Activated naive CD4-positive, alpha-beta T cell treated with anti-CD3 and anti-CD28 coated beads for 36 hours (primary cell): ENCODE results near the gene PGM5. TPM values are rescaled to one million over a fixed set of nuclear protein-coding genes. Genes with fewer than 3 reads are reported as not detected.

Source experiments
- CTCF ChIA-PET: fragments of 350-600 bp; sonication (Branson Sonifier 250); formaldehyde crosslinking; loops from one replicate; lab custom pipeline; 2021; ENCODE audit warnings: antibody characterized with exemption; lab: Charles Lee
- DNase-seq: peaks from one replicate; pipeline ENCODE4 v3.0.0-alpha.2; 2020
- H3K27ac Mint-ChIP-seq: one replicate; pipeline ENCODE4 v1.8.0; 2021; ENCODE audit warnings: mild to moderate bottlenecking, mixed read lengths
- H3K27me3 Mint-ChIP-seq: one replicate; pipeline ENCODE4 v1.8.0; 2021; ENCODE audit warnings: low read depth, mixed read lengths
- H3K36me3 Mint-ChIP-seq: one replicate; pipeline ENCODE4 v1.8.0; 2021; ENCODE audit warnings: low read depth, mixed read lengths
- H3K4me1 Mint-ChIP-seq: one replicate; pipeline ENCODE4 v1.8.0; 2021; ENCODE audit warnings: low read depth, mixed read lengths
- H3K4me3 Mint-ChIP-seq: one replicate; pipeline ENCODE4 v1.8.0; 2021; ENCODE audit warnings: mild to moderate bottlenecking, moderate library complexity, mixed read lengths
- H3K9me3 Mint-ChIP-seq: one replicate; pipeline ENCODE4 v1.8.0; 2021; ENCODE audit warnings: mixed read lengths
- intact Hi-C: fragments of 100-400 bp; cut with micrococcal nuclease; formaldehyde crosslinking; loops from one replicate; pipeline ENCODE4 v1.15.1; 2023
- total RNA-seq, 2 experiments: library from RNA; stranded (reverse); gene quantifications; one replicate each; pipeline ENCODE4 v1.2.3, GENCODE V29; 2021

Gene PGM5
- total RNA-seq, 2 experiments from 2014 or later = not detected

GRCh38 chr9:68555437-68556150, 199.2 kb downstream of the PGM5 start:
- intact Hi-C loops = loop anchor here (10.0 kb wide), 1 partner anchor 201 kb away; the partner anchor contains the start of gene PGM5
- no peak for DNase-seq
- no peaks in the 10 kb centered on the region for H3K9me3 Mint-ChIP-seq
- no peaks in the 10 kb centered on the region for H3K36me3 Mint-ChIP-seq
- H3K4me1 Mint-ChIP-seq = peaks cover 8% of the 10 kb centered on the region
- peaks cover 11% of the 10 kb centered on the region for H3K27me3 Mint-ChIP-seq
- no peak overlapping the region for H3K27ac Mint-ChIP-seq
- H3K4me3 Mint-ChIP-seq = no peak overlapping the region
- CTCF ChIA-PET = interaction anchor here (1.5 kb wide), 1 partner anchor 13 kb away, joined by 4 read pairs; no protein-coding TSS in a partner anchor

GRCh38 chr9:68558545-68558944, 202.1 kb downstream of the PGM5 start:
- peaks cover 8% of the 10 kb centered on the region for H3K4me1 Mint-ChIP-seq
- intact Hi-C loops = loop anchor here (10.0 kb wide), 1 partner anchor 204 kb away; the partner anchor contains the start of gene PGM5

GRCh38 chr9:68560071-68560844, 203.8 kb downstream of the PGM5 start:
- Mint-ChIP-seq H3K4me1 (peaks cover 8% of the 10 kb centered on the region), H3K27me3 (peaks cover 28% of the 10 kb centered on the region), H3K9me3 (no peaks in the 10 kb centered on the region), H3K4me3 (no peak overlapping the region), H3K36me3 (no peaks in the 10 kb centered on the region), H3K27ac (no peak overlapping the region)
- intact Hi-C loops = no loop called here
- CTCF ChIA-PET = interaction anchor here (0.5 to 2.3 kb wide), 19 partner anchors 8 to 439 kb away, joined by 3 to 16 read pairs (median 4); partner anchors contain the start of gene TMEM252
- peak; percentile 76 for DNase-seq

More at GRCh38 chr9:68558545-68558944, 202.1 kb downstream of the PGM5 start:
- Mint-ChIP-seq H3K9me3 (no peaks in the 10 kb centered on the region), H3K27ac (no peak overlapping the region), H3K4me3 (no peak overlapping the region), H3K36me3 (no peaks in the 10 kb centered on the region), H3K27me3 (peaks cover 27% of the 10 kb centered on the region)
- CTCF ChIA-PET = interaction anchor here (1.3 to 2.3 kb wide), 3 partner anchors 9 to 441 kb away, joined by 3 to 16 read pairs (median 10); no protein-coding TSS in a partner anchor
- no peak for DNase-seq

GRCh38 chr9:68562461-68562860, 206.1 kb downstream of the PGM5 start:
- Mint-ChIP-seq H3K4me3 (no peak overlapping the region), H3K27me3 (peaks cover 26% of the 10 kb centered on the region), H3K4me1 (peaks cover 8% of the 10 kb centered on the region), H3K36me3 (no peaks in the 10 kb centered on the region), H3K27ac (no peak overlapping the region), H3K9me3 (no peaks in the 10 kb centered on the region)
- DNase-seq = no peak
- CTCF ChIA-PET = no interaction called here
- intact Hi-C loops = no loop called here

GRCh38 chr9:68567565-68567964, 211.2 kb downstream of the PGM5 start:
- Mint-ChIP-seq H3K36me3 (no peaks in the 10 kb centered on the region), H3K27me3 (peaks cover 30% of the 10 kb centered on the region), H3K4me1 (no peaks in the 10 kb centered on the region), H3K4me3 (no peak overlapping the region), H3K27ac (no peak overlapping the region), H3K9me3 (peaks cover 5% of the 10 kb centered on the region)
- CTCF ChIA-PET = interaction anchor here (0.6 to 2.2 kb wide), 10 partner anchors 8 to 484 kb away, joined by 3 to 16 read pairs (median 4); no protein-coding TSS in a partner anchor
- no peak for DNase-seq
- intact Hi-C loops = no loop called here

- peaks cover 15% of the 10 kb centered on the region for H3K27me3 Mint-ChIP-seq
- H3K4me3 Mint-ChIP-seq = no peak overlapping the region
- H3K4me1 Mint-ChIP-seq = no peaks in the 10 kb centered on the region
- DNase-seq = no peak
- H3K27ac Mint-ChIP-seq = no peak overlapping the region
- H3K9me3 Mint-ChIP-seq = peaks cover 7% of the 10 kb centered on the region
- H3K36me3 Mint-ChIP-seq = no peaks in the 10 kb centered on the region
- CTCF ChIA-PET = interaction anchor here (2.5 kb wide), 1 partner anchor 10 kb away, joined by 9 read pairs; no protein-coding TSS in a partner anchor
- intact Hi-C loops = no loop called here
Observed at GRCh38 chr9:68574150-68574549, 217.7 kb downstream of the PGM5 start.

- no peaks in the 10 kb centered on the region for H3K36me3 Mint-ChIP-seq
- CTCF ChIA-PET = interaction anchor here (2.2 kb wide), 1 partner anchor 8 kb away, joined by 6 read pairs; no protein-coding TSS in a partner anchor
- H3K27me3 Mint-ChIP-seq = peaks cover 8% of the 10 kb centered on the region
Observed at GRCh38 chr9:68575817-68576216, 219.4 kb downstream of the PGM5 start.

GRCh38 chr9:68577774-68578591, 221.6 kb downstream of the PGM5 start:
- H3K4me3 Mint-ChIP-seq = no peak overlapping the region
- intact Hi-C loops = no loop called here
- H3K27ac Mint-ChIP-seq = no peak overlapping the region
- no peaks in the 10 kb centered on the region for H3K9me3 Mint-ChIP-seq
- no peaks in the 10 kb centered on the region for H3K4me1 Mint-ChIP-seq
- H3K27me3 Mint-ChIP-seq = peaks cover 2% of the 10 kb centered on the region
- CTCF ChIA-PET = interaction anchor here (1.2 to 2.2 kb wide), 3 partner anchors 10 to 18 kb away, joined by 3 to 6 read pairs (median 3); no protein-coding TSS in a partner anchor
- no peak for DNase-seq
- no peaks in the 10 kb centered on the region for H3K36me3 Mint-ChIP-seq

More at GRCh38 chr9:68575817-68576216, 219.4 kb downstream of the PGM5 start:
- H3K4me3 Mint-ChIP-seq = no peak overlapping the region
- H3K27ac Mint-ChIP-seq = no peak overlapping the region
- H3K9me3 Mint-ChIP-seq = peaks cover 7% of the 10 kb centered on the region
- intact Hi-C loops = no loop called here
- no peaks in the 10 kb centered on the region for H3K4me1 Mint-ChIP-seq
- DNase-seq = no peak

Other genes with a start within 250 kb of the PGM5 start
- gene ZNG1C, start 114.6 kb upstream of the PGM5 start, total RNA-seq = 10 to 100 TPM; 30.1 to 36.7 TPM
- gene FOXD4L3, start 53.7 kb upstream of the PGM5 start, total RNA-seq = not detected
- gene TMEM252, start 184.3 kb downstream of the PGM5 start, total RNA-seq = not detected